Brain microvascular endothelial cell (primary cell): ENCODE results near the gene CFAP97D2.

ENCODE experiments used
- DNase-seq: peaks from one replicate; pipeline ENCODE4 v3.0.0-alpha.2; 2020
- H3K27ac ChIP-seq: fragments of 250-450 bp; sonication (Bioruptor Pico); 2 replicates; pipeline ENCODE4 v1.5.1; 2020; ENCODE audit warnings: mild to moderate bottlenecking, moderate library complexity
- H3K27me3 ChIP-seq: fragments of 250-450 bp; sonication (Bioruptor Pico); replicated peaks from 2 replicates; pipeline ENCODE4 v1.5.1; 2020; ENCODE audit warnings: mild to moderate bottlenecking
- H3K36me3 ChIP-seq: fragments of 250-450 bp; sonication (Bioruptor Pico); replicated peaks from 2 replicates; pipeline ENCODE4 v1.5.1; 2020; ENCODE audit warnings: mild to moderate bottlenecking
- H3K4me3 ChIP-seq: 2 replicates; pipeline ENCODE4 v1.5.1; 2011; ENCODE audit warnings: low read depth, mild to moderate bottlenecking, control low read depth, low read length, moderate library complexity
- in situ Hi-C: cut with HindIII; loops from 2 replicates; pipeline ENCODE4 v1.10.0; 2017; ENCODE audit warnings: low sequenced_read_pairs, low pct_ligation_motif_present
- TF ChIP-seq, protein P1 (sequence below): IDR thresholded peaks from 2 replicates; pipeline ENCODE4 v1.5.1; 2011; ENCODE audit warnings: low read depth, mild to moderate bottlenecking, moderate library complexity, low read length, control low read depth, inconsistent platforms; ENCODE audit errors: missing control alignments

The CFAP97D2 gene

DNA sequence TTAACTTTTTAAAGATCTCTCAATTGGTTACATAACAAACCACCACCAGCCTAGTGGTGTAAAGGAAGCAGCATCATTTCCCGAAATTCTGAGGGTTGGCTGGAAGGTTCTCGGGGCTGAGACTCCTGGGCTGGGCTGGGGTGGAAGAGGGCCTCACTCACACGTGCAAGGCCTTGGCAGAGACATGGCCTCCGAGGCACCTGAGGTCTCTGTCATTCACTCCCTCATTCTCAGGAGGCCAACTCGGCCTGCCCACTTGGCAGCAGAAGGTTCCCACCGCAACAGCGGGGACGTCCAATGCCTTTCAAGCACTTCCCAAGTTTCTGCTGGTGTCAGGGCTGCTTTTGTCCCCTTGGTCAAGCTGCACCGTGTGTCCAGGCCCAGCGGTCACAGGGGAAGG, 28.0 kb upstream of the CFAP97D2 start:
- no peak overlapping the region for H3K4me3 ChIP-seq

DNA sequence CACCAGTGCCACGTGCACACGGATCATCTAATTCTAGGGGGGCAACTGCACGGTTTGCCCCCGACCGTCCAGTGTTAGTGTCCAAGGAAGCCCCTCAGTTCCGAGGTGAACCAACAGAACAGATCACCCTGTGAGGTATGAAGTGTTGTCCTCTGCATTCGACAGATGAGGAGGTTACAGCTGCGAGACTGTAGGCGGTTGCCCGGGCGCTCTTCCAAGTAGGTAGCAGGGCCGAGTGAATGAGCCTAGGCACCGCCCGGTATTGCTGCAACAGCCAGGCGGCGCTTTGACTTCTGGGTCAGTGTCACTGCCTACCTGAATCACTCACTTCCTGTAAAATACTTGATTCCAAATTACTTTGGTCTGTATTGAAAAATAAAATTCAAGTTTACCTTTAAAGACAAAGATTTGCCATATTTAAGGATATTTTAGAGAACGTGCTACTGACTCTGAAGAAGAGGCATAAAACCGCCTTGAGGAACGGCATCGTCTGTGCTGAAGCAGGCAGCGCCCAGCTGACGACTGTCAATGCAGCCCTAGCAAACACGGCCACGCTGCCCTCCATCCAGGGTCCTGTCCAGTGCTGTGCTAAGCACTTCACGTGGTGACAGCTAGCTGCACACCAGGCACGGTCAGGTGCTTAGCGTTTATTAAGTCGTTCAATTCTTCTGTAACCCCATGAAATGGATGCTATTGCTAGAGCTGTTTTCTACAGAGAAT, 27.3 kb upstream of the CFAP97D2 start:
- TF ChIP-seq, protein P1, sequence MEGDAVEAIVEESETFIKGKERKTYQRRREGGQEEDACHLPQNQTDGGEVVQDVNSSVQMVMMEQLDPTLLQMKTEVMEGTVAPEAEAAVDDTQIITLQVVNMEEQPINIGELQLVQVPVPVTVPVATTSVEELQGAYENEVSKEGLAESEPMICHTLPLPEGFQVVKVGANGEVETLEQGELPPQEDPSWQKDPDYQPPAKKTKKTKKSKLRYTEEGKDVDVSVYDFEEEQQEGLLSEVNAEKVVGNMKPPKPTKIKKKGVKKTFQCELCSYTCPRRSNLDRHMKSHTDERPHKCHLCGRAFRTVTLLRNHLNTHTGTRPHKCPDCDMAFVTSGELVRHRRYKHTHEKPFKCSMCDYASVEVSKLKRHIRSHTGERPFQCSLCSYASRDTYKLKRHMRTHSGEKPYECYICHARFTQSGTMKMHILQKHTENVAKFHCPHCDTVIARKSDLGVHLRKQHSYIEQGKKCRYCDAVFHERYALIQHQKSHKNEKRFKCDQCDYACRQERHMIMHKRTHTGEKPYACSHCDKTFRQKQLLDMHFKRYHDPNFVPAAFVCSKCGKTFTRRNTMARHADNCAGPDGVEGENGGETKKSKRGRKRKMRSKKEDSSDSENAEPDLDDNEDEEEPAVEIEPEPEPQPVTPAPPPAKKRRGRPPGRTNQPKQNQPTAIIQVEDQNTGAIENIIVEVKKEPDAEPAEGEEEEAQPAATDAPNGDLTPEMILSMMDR = no peak
- Histone ChIP-seq H3K27me3 (peaks cover 3% of the 10 kb centered on the region), H3K4me3 (no peak overlapping the region), H3K36me3 (no peaks in the 10 kb centered on the region), H3K27ac (no peak overlapping the region)
- DNase-seq = no peak
- in situ Hi-C loops = no loop called here

More for the DNA sequence above, 28.0 kb upstream of the CFAP97D2 start:
- no peak for DNase-seq
- in situ Hi-C loops = no loop called here
- Histone ChIP-seq H3K36me3 (no peaks in the 10 kb centered on the region), H3K27me3 (peaks cover 3% of the 10 kb centered on the region), H3K27ac (no peak overlapping the region)
- TF ChIP-seq, protein P1 = no peak

DNA sequence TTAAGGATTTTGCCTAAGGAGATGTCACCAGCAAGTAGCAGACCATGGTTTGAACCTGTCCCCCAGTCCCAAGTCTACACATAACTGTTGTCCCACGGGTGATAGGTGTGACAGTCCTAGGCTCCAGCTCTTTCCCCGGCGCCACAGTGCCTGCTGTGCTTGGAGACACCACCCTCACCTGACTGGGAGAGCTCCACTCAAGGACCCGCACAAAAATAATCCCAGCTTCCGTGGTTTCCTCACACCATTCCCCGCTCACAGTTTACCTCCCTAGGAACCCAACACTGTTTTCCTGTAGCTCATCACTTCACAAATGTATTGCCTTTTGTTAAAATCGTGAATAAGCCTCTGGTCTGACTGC, 26.8 kb upstream of the CFAP97D2 start:
- TF ChIP-seq, protein P1 = no peak
- H3K27me3 ChIP-seq = peaks cover 3% of the 10 kb centered on the region
- H3K36me3 ChIP-seq = no peaks in the 10 kb centered on the region
- DNase-seq = no peak
- H3K4me3 ChIP-seq = no peak overlapping the region
- no peak overlapping the region for H3K27ac ChIP-seq
- in situ Hi-C loops = no loop called here

DNA sequence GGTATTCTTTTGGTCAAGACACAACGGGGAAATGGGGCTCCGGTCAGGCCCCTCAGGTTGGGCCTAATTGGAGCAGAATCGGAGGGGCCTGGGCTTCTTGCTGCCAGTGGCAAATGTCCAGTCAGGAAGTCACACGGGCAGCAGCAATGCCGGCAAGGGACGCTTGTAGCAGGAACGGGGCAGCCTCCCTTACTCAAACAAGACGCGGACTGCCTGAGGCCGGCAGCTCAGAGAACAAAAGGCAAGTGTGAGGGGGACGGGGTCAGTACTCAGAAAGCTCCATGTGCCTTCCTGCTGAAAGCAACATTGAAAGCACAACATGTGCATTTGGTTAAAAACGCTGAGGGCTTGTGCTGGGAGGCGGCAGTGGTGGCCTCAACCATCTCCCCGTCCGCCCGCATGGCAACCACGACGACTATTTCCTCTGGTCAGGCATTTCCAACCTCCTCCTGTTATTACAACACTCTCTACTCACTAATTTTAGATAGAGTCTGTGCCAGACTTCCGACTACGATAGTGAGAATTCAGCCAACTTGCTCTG, 26.2 kb upstream of the CFAP97D2 start:
- TF ChIP-seq, protein P1 = no peak
- Histone ChIP-seq H3K4me3 (no peak overlapping the region), H3K36me3 (no peaks in the 10 kb centered on the region), H3K27me3 (peaks cover 3% of the 10 kb centered on the region), H3K27ac (no peak overlapping the region)
- in situ Hi-C loops = no loop called here
- no peak for DNase-seq

DNA sequence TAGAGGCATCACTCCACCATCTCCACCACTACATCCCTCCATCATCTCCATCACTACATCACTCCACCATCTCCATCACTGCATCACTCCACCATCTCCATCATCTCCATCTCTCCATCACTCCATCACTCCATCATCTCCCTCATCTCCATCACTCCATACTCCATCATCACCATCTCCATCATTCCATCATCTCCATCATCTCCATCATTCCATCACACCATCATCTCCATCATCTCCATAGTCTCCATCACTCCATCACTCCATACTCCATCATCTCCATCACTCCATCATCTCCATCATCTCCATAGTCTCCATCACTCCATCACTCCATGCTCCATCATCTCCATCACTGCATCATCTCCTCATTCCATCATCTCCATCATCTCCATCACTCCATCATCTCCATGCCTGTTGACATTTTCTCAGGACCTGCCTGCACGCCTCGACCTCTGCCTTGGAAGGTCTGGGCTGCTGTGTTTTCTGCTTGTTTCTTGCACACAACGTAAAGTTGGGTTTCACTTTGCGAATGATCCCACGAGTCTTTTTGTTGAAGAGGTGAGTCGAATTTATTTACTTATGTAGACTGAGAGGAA, 25.5 kb upstream of the CFAP97D2 start:
- Histone ChIP-seq H3K27ac (no peak overlapping the region), H3K4me3 (no peak overlapping the region), H3K27me3 (peaks cover 3% of the 10 kb centered on the region), H3K36me3 (no peaks in the 10 kb centered on the region)
- TF ChIP-seq, protein P1 = no peak
- in situ Hi-C loops = no loop called here
- no peak for DNase-seq
